ENCODE measurements around the gene PROCA1. TPM values are rescaled to one million over a fixed set of nuclear protein-coding genes. Genes with fewer than 3 reads are reported as not detected.

The PROCA1 gene
- total and polyA plus RNA-seq, 2 of the 13 experiments (the other 11 are each of a cell fraction or from before 2014, with no cell fraction given), result 0.73 to 1.5 TPM

GRCh38 chr17:28749516-28750177 lies 38.0 kb upstream of the PROCA1 start (continued):
- TF ChIP-seq POLR2A (IDR thresholded peaks at IDR 0.05; ENCODE audit: insufficient read depth in 1 of 2, low read depth in 2 of 2, low read length in 2 of 2), result peak in 1 of 2 experiments; percentile 14; a peak in 1 of 4 replicates
- no peak for TF ChIP-seq MBD4 (IDR thresholded peaks at IDR 0.05; ENCODE audit: borderline replicate concordance, low read length)
- TF ChIP-seq PCBP2 (optimal IDR thresholded peaks at IDR 0.05; ENCODE audit: low read depth, low read length, poor library complexity, severe bottlenecking), result peak; percentile 78
- no peak for TF ChIP-seq CENPX (CRISPR knock-in tag; IDR thresholded peaks at IDR 0.05)
- no peak for TF ChIP-seq ZNF780A (CRISPR knock-in tag; IDR thresholded peaks at IDR 0.05)
- TF ChIP-seq, protein P1, sequence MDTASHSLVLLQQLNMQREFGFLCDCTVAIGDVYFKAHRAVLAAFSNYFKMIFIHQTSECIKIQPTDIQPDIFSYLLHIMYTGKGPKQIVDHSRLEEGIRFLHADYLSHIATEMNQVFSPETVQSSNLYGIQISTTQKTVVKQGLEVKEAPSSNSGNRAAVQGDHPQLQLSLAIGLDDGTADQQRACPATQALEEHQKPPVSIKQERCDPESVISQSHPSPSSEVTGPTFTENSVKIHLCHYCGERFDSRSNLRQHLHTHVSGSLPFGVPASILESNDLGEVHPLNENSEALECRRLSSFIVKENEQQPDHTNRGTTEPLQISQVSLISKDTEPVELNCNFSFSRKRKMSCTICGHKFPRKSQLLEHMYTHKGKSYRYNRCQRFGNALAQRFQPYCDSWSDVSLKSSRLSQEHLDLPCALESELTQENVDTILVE (CRISPR knock-in tag; IDR thresholded peaks at IDR 0.05), result no peak
- TF ChIP-seq ZNF24 (IDR thresholded peaks at IDR 0.05), result no peak
- no peak for TF ChIP-seq SP5 (CRISPR knock-in tag; IDR thresholded peaks at IDR 0.05; ENCODE audit: borderline replicate concordance, low read depth)
- TF ChIP-seq ZNF136 (CRISPR knock-in tag; IDR thresholded peaks at IDR 0.05; ENCODE audit: low read depth), result no peak
- 0 out of 2 replicates have a peak, but pooled peaks have one; percentile 14 for TF ChIP-seq ZFP91 (CRISPR knock-in tag; IDR thresholded peaks at IDR 0.05; ENCODE audit: borderline replicate concordance)
- TF ChIP-seq, protein P2, sequence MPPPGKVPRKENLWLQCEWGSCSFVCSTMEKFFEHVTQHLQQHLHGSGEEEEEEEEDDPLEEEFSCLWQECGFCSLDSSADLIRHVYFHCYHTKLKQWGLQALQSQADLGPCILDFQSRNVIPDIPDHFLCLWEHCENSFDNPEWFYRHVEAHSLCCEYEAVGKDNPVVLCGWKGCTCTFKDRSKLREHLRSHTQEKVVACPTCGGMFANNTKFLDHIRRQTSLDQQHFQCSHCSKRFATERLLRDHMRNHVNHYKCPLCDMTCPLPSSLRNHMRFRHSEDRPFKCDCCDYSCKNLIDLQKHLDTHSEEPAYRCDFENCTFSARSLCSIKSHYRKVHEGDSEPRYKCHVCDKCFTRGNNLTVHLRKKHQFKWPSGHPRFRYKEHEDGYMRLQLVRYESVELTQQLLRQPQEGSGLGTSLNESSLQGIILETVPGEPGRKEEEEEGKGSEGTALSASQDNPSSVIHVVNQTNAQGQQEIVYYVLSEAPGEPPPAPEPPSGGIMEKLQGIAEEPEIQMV (CRISPR knock-in tag; IDR thresholded peaks at IDR 0.05; ENCODE audit: low read depth), result no peak
- TF ChIP-seq ZNF331 (CRISPR knock-in tag; IDR thresholded peaks at IDR 0.05), result no peak
- TF ChIP-seq CBX2 (IDR thresholded peaks at IDR 0.05; ENCODE audit: low read depth, low read length), result no peak
- TF ChIP-seq CBX2 (CRISPR knock-in tag; IDR thresholded peaks at IDR 0.05; ENCODE audit: low read depth), result no peak
- TF ChIP-seq ZKSCAN5 (CRISPR knock-in tag; IDR thresholded peaks at IDR 0.05), result no peak
- TF ChIP-seq ZNF496 (CRISPR knock-in tag; IDR thresholded peaks at IDR 0.05; ENCODE audit: insufficient replicate concordance), result no peak
- no peak for TF ChIP-seq E2F1 (CRISPR knock-in tag; IDR thresholded peaks at IDR 0.05)
- no peak for TF ChIP-seq ZNF724P (CRISPR knock-in tag; IDR thresholded peaks at IDR 0.05; ENCODE audit: borderline replicate concordance)
- no peak for TF ChIP-seq CHCHD3 (CRISPR knock-in tag; IDR thresholded peaks at IDR 0.05)
- no peak for TF ChIP-seq ETV6 (CRISPR knock-in tag; conservative IDR thresholded peaks at IDR 0.05)
- no peak for TF ChIP-seq STAG1 (CRISPR knock-in tag; IDR thresholded peaks at IDR 0.05)
- TF ChIP-seq, protein P3, sequence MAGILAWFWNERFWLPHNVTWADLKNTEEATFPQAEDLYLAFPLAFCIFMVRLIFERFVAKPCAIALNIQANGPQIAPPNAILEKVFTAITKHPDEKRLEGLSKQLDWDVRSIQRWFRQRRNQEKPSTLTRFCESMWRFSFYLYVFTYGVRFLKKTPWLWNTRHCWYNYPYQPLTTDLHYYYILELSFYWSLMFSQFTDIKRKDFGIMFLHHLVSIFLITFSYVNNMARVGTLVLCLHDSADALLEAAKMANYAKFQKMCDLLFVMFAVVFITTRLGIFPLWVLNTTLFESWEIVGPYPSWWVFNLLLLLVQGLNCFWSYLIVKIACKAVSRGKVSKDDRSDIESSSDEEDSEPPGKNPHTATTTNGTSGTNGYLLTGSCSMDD (CRISPR knock-in tag; IDR thresholded peaks at IDR 0.05), result no peak
- no peak for TF ChIP-seq SALL1 (CRISPR knock-in tag; IDR thresholded peaks at IDR 0.05)

All from HepG2 (cell line).